ENCODE results near the gene ADGRE1.

ADGRE1 gene

GRCh38 chr19:6963937-6964336 lies 76.6 kb downstream of the ADGRE1 start:
- Histone ChIP-seq H3K4me3 (ENCODE audit: low read depth in 1 of 2, low read length in 2 of 2) (no peak overlapping the region), H3K36me3 (ENCODE audit: insufficient read depth, low read length) (no peaks in the 10 kb centered on the region), H3K4me1 (ENCODE audit: insufficient read depth, low read length) (no peaks in the 10 kb centered on the region), H3K9ac (ENCODE audit: low read length) (no peak overlapping the region), H3K27ac (ENCODE audit: low read depth, low read length) (no peak overlapping the region), H3K27me3 (ENCODE audit: control insufficient read depth in 1 of 2, insufficient read depth in 2 of 2, low read length in 2 of 2) (no peaks in the 10 kb centered on the region), H3K9me3 (ENCODE audit: low read length) (no peaks in the 10 kb centered on the region)

GRCh38 chr19:6967967-6968366 lies 80.6 kb downstream of the ADGRE1 start:
- Histone ChIP-seq H3K4me1 (ENCODE audit: insufficient read depth, low read length) (no peaks in the 10 kb centered on the region), H3K4me3 (ENCODE audit: low read depth in 1 of 2, low read length in 2 of 2) (no peak overlapping the region), H3K27me3 (ENCODE audit: control insufficient read depth in 1 of 2, insufficient read depth in 2 of 2, low read length in 2 of 2) (no peaks in the 10 kb centered on the region), H3K36me3 (ENCODE audit: insufficient read depth, low read length) (no peaks in the 10 kb centered on the region), H3K9me3 (ENCODE audit: low read length) (no peaks in the 10 kb centered on the region), H3K27ac (ENCODE audit: low read depth, low read length) (no peak overlapping the region), H3K9ac (ENCODE audit: low read length) (no peak overlapping the region)

- no peak overlapping the region for H3K9ac ChIP-seq (ENCODE audit: low read length)
- no peaks in the 10 kb centered on the region for H3K36me3 ChIP-seq (ENCODE audit: insufficient read depth, low read length)
- no peaks in the 10 kb centered on the region for H3K27me3 ChIP-seq (ENCODE audit: control insufficient read depth in 1 of 2, insufficient read depth in 2 of 2, low read length in 2 of 2)
- H3K27ac ChIP-seq (ENCODE audit: low read depth, low read length), result no peak overlapping the region
- no peaks in the 10 kb centered on the region for H3K4me1 ChIP-seq (ENCODE audit: insufficient read depth, low read length)
- H3K4me3 ChIP-seq (ENCODE audit: low read depth in 1 of 2, low read length in 2 of 2), result no peak overlapping the region
- H3K9me3 ChIP-seq (ENCODE audit: low read length), result no peaks in the 10 kb centered on the region
These were observed 82.1 kb downstream of the ADGRE1 start for GRCh38 chr19:6969490-6969889.

- no peaks in the 10 kb centered on the region for H3K9me3 ChIP-seq (ENCODE audit: low read length)
- no peak overlapping the region for H3K4me3 ChIP-seq (ENCODE audit: low read depth in 1 of 2, low read length in 2 of 2)
- no peak overlapping the region for H3K9ac ChIP-seq (ENCODE audit: low read length)
- no peaks in the 10 kb centered on the region for H3K27me3 ChIP-seq (ENCODE audit: control insufficient read depth in 1 of 2, insufficient read depth in 2 of 2, low read length in 2 of 2)
- no peaks in the 10 kb centered on the region for H3K36me3 ChIP-seq (ENCODE audit: insufficient read depth, low read length)
- H3K27ac ChIP-seq (ENCODE audit: low read depth, low read length), result no peak overlapping the region
- no peaks in the 10 kb centered on the region for H3K4me1 ChIP-seq (ENCODE audit: insufficient read depth, low read length)
These were observed 82.6 kb downstream of the ADGRE1 start for GRCh38 chr19:6970021-6970420.

GRCh38 chr19:6970443-6970842 lies 83.1 kb downstream of the ADGRE1 start:
- Histone ChIP-seq H3K4me3 (ENCODE audit: low read depth in 1 of 2, low read length in 2 of 2) (no peak overlapping the region), H3K9ac (ENCODE audit: low read length) (no peak overlapping the region), H3K4me1 (ENCODE audit: insufficient read depth, low read length) (no peaks in the 10 kb centered on the region), H3K27ac (ENCODE audit: low read depth, low read length) (no peak overlapping the region), H3K9me3 (ENCODE audit: low read length) (no peaks in the 10 kb centered on the region), H3K27me3 (ENCODE audit: control insufficient read depth in 1 of 2, insufficient read depth in 2 of 2, low read length in 2 of 2) (no peaks in the 10 kb centered on the region), H3K36me3 (ENCODE audit: insufficient read depth, low read length) (no peaks in the 10 kb centered on the region)

GRCh38 chr19:6971366-6971765 lies 84.0 kb downstream of the ADGRE1 start:
- no peaks in the 10 kb centered on the region for H3K9me3 ChIP-seq (ENCODE audit: low read length)
- no peaks in the 10 kb centered on the region for H3K27me3 ChIP-seq (ENCODE audit: control insufficient read depth in 1 of 2, insufficient read depth in 2 of 2, low read length in 2 of 2)
- H3K36me3 ChIP-seq (ENCODE audit: insufficient read depth, low read length), result no peaks in the 10 kb centered on the region
- H3K9ac ChIP-seq (ENCODE audit: low read length), result no peak overlapping the region
- no peak overlapping the region for H3K4me3 ChIP-seq (ENCODE audit: low read depth in 1 of 2, low read length in 2 of 2)
- H3K4me1 ChIP-seq (ENCODE audit: insufficient read depth, low read length), result no peaks in the 10 kb centered on the region
- no peak overlapping the region for H3K27ac ChIP-seq (ENCODE audit: low read depth, low read length)

GRCh38 chr19:6976197-6976596 lies 88.8 kb downstream of the ADGRE1 start:
- no peaks in the 10 kb centered on the region for H3K9me3 ChIP-seq (ENCODE audit: low read length)
- H3K4me3 ChIP-seq (ENCODE audit: low read depth in 1 of 2, low read length in 2 of 2), result no peak overlapping the region
- no peaks in the 10 kb centered on the region for H3K4me1 ChIP-seq (ENCODE audit: insufficient read depth, low read length)
- H3K27me3 ChIP-seq (ENCODE audit: control insufficient read depth in 1 of 2, insufficient read depth in 2 of 2, low read length in 2 of 2), result no peaks in the 10 kb centered on the region
- H3K9ac ChIP-seq (ENCODE audit: low read length), result no peak overlapping the region
- no peak overlapping the region for H3K27ac ChIP-seq (ENCODE audit: low read depth, low read length)
- H3K36me3 ChIP-seq (ENCODE audit: insufficient read depth, low read length), result no peaks in the 10 kb centered on the region

- H3K9me3 ChIP-seq (ENCODE audit: low read length), result no peaks in the 10 kb centered on the region
- H3K27ac ChIP-seq (ENCODE audit: low read depth, low read length), result no peak overlapping the region
- H3K4me3 ChIP-seq (ENCODE audit: low read depth in 1 of 2, low read length in 2 of 2), result no peak overlapping the region
- H3K36me3 ChIP-seq (ENCODE audit: insufficient read depth, low read length), result no peaks in the 10 kb centered on the region
- H3K9ac ChIP-seq (ENCODE audit: low read length), result no peak overlapping the region
- no peaks in the 10 kb centered on the region for H3K27me3 ChIP-seq (ENCODE audit: control insufficient read depth in 1 of 2, insufficient read depth in 2 of 2, low read length in 2 of 2)
- no peaks in the 10 kb centered on the region for H3K4me1 ChIP-seq (ENCODE audit: insufficient read depth, low read length)
These were observed 92.0 kb downstream of the ADGRE1 start for GRCh38 chr19:6979399-6979798.

- Histone ChIP-seq H3K9me3 (ENCODE audit: low read length) (peaks cover 6% of the 10 kb centered on the region), H3K4me3 (ENCODE audit: low read depth in 1 of 2, low read length in 2 of 2) (no peak overlapping the region), H3K27me3 (ENCODE audit: control insufficient read depth in 1 of 2, insufficient read depth in 2 of 2, low read length in 2 of 2) (no peaks in the 10 kb centered on the region), H3K36me3 (ENCODE audit: insufficient read depth, low read length) (no peaks in the 10 kb centered on the region), H3K9ac (ENCODE audit: low read length) (no peak overlapping the region), H3K27ac (ENCODE audit: low read depth, low read length) (no peak overlapping the region), H3K4me1 (ENCODE audit: insufficient read depth, low read length) (no peaks in the 10 kb centered on the region)
These were observed 96.1 kb downstream of the ADGRE1 start for GRCh38 chr19:6983448-6983847.

GRCh38 chr19:6987850-6988249 lies 100.5 kb downstream of the ADGRE1 start:
- Histone ChIP-seq H3K9me3 (ENCODE audit: low read length) (peaks cover 6% of the 10 kb centered on the region), H3K4me1 (ENCODE audit: insufficient read depth, low read length) (no peaks in the 10 kb centered on the region), H3K27me3 (ENCODE audit: control insufficient read depth in 1 of 2, insufficient read depth in 2 of 2, low read length in 2 of 2) (no peaks in the 10 kb centered on the region), H3K9ac (ENCODE audit: low read length) (no peak overlapping the region), H3K36me3 (ENCODE audit: insufficient read depth, low read length) (no peaks in the 10 kb centered on the region), H3K4me3 (ENCODE audit: low read depth in 1 of 2, low read length in 2 of 2) (no peak overlapping the region), H3K27ac (ENCODE audit: low read depth, low read length) (no peak overlapping the region)

GRCh38 chr19:6988257-6988656 lies 100.9 kb downstream of the ADGRE1 start:
- Histone ChIP-seq H3K4me1 (ENCODE audit: insufficient read depth, low read length) (no peaks in the 10 kb centered on the region), H3K9me3 (ENCODE audit: low read length) (peaks cover 6% of the 10 kb centered on the region), H3K9ac (ENCODE audit: low read length) (no peak overlapping the region), H3K27ac (ENCODE audit: low read depth, low read length) (no peak overlapping the region), H3K4me3 (ENCODE audit: low read depth in 1 of 2, low read length in 2 of 2) (no peak overlapping the region), H3K36me3 (ENCODE audit: insufficient read depth, low read length) (no peaks in the 10 kb centered on the region), H3K27me3 (ENCODE audit: control insufficient read depth in 1 of 2, insufficient read depth in 2 of 2, low read length in 2 of 2) (no peaks in the 10 kb centered on the region)
